Spleen (tissue), 11 donors: ENCODE measurements around the gene SV2B. TPM values are rescaled to one million over a fixed set of nuclear protein-coding genes. Genes with fewer than 3 reads are reported as not detected.

ENCODE experiments used
- DNase-seq: peaks from one replicate; pipeline ENCODE4 v3.0.0-alpha.2; 2020
- H3K27ac ChIP-seq, 8 donors: fragments of 200-600 bp; sonication (generic) in 7 of 8; 1 replicate in 4 of 8; 2 replicates in 4 of 8; pipeline versions ENCODE4 v1.5.0 to v1.8.0; 2016 to 2021; ENCODE audit warnings: inconsistent platforms in 4 of 8, mild to moderate bottlenecking in 4 of 8, moderate library complexity in 1 of 8
- H3K27me3 ChIP-seq, 7 donors: fragments of 200-600 bp; sonication (generic) in 6 of 7; replicated peaks in 1 of 7; 1 replicate in 4 of 7; 2 replicates in 3 of 7; pipeline versions ENCODE4 v1.5.0 to v1.8.0; 2016 to 2021; ENCODE audit warnings: inconsistent platforms in 3 of 7, mild to moderate bottlenecking in 1 of 7
- H3K36me3 ChIP-seq, 6 donors: fragments of 200-600 bp; sonication (generic) in 5 of 6; 1 replicate in 4 of 6; 2 replicates in 2 of 6; pipeline versions ENCODE4 v1.5.0 to v1.8.0; 2016 to 2021; ENCODE audit warnings: inconsistent platforms in 2 of 6
- H3K4me1 ChIP-seq, 6 donors: fragments of 200-600 bp; sonication (generic) in 5 of 6; 1 replicate in 3 of 6; 2 replicates in 3 of 6; pipeline versions ENCODE4 v1.5.0 to v1.8.0; 2016 to 2021; ENCODE audit warnings: inconsistent platforms in 3 of 6
- H3K4me3 ChIP-seq, 8 donors: fragments of 200-600 bp; sonication (generic) in 7 of 8; 1 replicate in 4 of 8; 2 replicates in 4 of 8; pipeline versions ENCODE4 v1.5.0 to v1.8.0; 2016 to 2021; ENCODE audit warnings: inconsistent platforms in 4 of 8, mild to moderate bottlenecking in 4 of 8, moderate library complexity in 2 of 8
- H3K9me3 ChIP-seq, 8 donors: fragments of 200-600 bp; sonication (generic) in 7 of 8; 1 replicate in 4 of 8; 2 replicates in 4 of 8; pipeline versions ENCODE4 v1.5.0 to v1.8.0; 2016 to 2021; ENCODE audit warnings: inconsistent platforms in 4 of 8
- POLR2A ChIP-seq, 3 donors: fragments of 450-650 bp; IDR thresholded peaks; one replicate each; pipeline ENCODE4 v1.5.1; 2017; ENCODE audit warnings: antibody characterized with exemption in 3 of 3, mild to moderate bottlenecking in 1 of 3
- POLR2AphosphoS5 ChIP-seq, 3 donors: sonication (generic); formaldehyde crosslinking; IDR thresholded peaks; one replicate each; pipeline ENCODE4 v1.5.1; 2017; ENCODE audit warnings: antibody characterized with exemption in 3 of 3
- WGBS, 5 donors: extraction: QIAGEN DNeasy Blood & Tissue Kit in 3 of 5; methylation state at CpG; one replicate each; pipeline versions ENCODE4 v1.1.5 to v1.1.7; 2013 to 2018; 5-methylcytosine and 5-hydroxymethylcytosine counted together
- intact Hi-C: fragments of 100-400 bp; cut with DNase I; formaldehyde crosslinking; loops from one replicate; pipeline ENCODE4 v1.15.0; 2023; ENCODE audit warnings: low total_unique reads
- polyA plus RNA-seq, 3 donors: library from polyadenylated mRNA; stranded (reverse); fragments of 200-250 nt; gene quantifications; one replicate each; pipeline ENCODE4 v1.2.1, GENCODE V29; 2013
- total RNA-seq, 7 donors: library from RNA; depleted of rRNA in 3 of 7; stranded (reverse); fragments of >200 nt in 3 of 7; fragmentation: NEBNext Ultra II Directional in 4 of 7; extraction: Animal tissue kit (Norgen Biotek cat#: 25700) in 4 of 7; gene quantifications; one replicate each; pipeline versions ENCODE4 v1.1.0 to v1.2.1, GENCODE V29; 2016 to 2021
- TF ChIP-seq, protein P1 (sequence below), 11 experiments: fragments of 200-600 bp in 7 of 11; fragments of 450-650 bp in 4 of 11; sonication (generic) in 4 of 11; IDR thresholded peaks in 8 of 11; conservative IDR thresholded peaks in 3 of 11; 1 replicate in 7 of 11; 2 replicates in 4 of 11; pipeline versions ENCODE4 v1.4.0 to v1.8.0; 2016 to 2021; ENCODE audit warnings: antibody characterized with exemption in 11 of 11, inconsistent platforms in 4 of 11, mild to moderate bottlenecking in 1 of 11
- donor health status: healthy with polysubstance abuse.
- donor health status: DM: no; HTN: no; CAD: no; lungs with moderate emphysema.
- donor health status: DM: no; HTN: no; CAD: no.
- donor health status: Bipolar disorder and iron deficiency.
- donor health status: healthy.
- donor health status: DM: no; HTN: no; CAD: no.
- donor health status: DM: yes; HTN: yes; CAD: no.

Gene SV2B
- total and polyA plus RNA-seq, 10 donors = 0.07 to 1.2 (median 0.48) TPM

- no peaks in the 10 kb centered on the region for H3K36me3 ChIP-seq
- H3K4me1 ChIP-seq = peaks cover 0 to 6% (median 0%) of the 10 kb centered on the region in 6 donors
- WGBS, 5 donors = 86 to 90% (median 87%) methylated on average over 4 of the region's 4 CpGs
- TF ChIP-seq POLR2A (IDR thresholded peaks at IDR 0.05) (no peak), POLR2AphosphoS5 (IDR thresholded peaks at IDR 0.05) (no peak)
- TF ChIP-seq, protein P1, sequence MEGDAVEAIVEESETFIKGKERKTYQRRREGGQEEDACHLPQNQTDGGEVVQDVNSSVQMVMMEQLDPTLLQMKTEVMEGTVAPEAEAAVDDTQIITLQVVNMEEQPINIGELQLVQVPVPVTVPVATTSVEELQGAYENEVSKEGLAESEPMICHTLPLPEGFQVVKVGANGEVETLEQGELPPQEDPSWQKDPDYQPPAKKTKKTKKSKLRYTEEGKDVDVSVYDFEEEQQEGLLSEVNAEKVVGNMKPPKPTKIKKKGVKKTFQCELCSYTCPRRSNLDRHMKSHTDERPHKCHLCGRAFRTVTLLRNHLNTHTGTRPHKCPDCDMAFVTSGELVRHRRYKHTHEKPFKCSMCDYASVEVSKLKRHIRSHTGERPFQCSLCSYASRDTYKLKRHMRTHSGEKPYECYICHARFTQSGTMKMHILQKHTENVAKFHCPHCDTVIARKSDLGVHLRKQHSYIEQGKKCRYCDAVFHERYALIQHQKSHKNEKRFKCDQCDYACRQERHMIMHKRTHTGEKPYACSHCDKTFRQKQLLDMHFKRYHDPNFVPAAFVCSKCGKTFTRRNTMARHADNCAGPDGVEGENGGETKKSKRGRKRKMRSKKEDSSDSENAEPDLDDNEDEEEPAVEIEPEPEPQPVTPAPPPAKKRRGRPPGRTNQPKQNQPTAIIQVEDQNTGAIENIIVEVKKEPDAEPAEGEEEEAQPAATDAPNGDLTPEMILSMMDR (IDR thresholded peaks at IDR 0.05 in 8 of 11, conservative IDR thresholded peaks at IDR 0.05 in 3 of 11) = no peak
- no peak overlapping the region for H3K27ac ChIP-seq
- no peaks in the 10 kb centered on the region for H3K9me3 ChIP-seq
- no peak overlapping the region for H3K4me3 ChIP-seq
- peaks cover 0 to 76% (median 0%) of the 10 kb centered on the region in 7 donors for H3K27me3 ChIP-seq
- intact Hi-C loops = no loop called here
- no peak for DNase-seq
Observed at GRCh38 chr15:91196127-91196526, 96.1 kb downstream of the SV2B start.

DNA sequence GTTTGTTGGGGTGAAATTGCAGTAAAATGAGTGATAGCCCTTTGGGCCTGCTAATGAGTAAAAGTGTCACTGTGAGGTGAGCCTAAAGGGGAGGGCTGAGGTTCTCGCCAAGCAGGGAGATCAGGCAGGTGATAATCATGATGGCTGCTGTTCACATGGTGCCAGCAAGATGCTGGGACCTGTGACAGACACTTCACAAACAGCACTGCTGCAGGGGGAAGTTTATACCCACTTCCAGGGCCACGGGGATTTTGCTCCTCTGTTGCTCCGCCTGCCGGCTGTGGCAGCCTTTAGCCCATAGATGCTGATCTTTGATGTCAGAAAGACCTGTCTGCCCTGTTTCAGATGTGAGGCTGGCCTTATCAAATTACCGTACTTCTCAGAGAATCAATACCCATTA lies 96.7 kb downstream of the SV2B start:
- TF ChIP-seq POLR2AphosphoS5 (IDR thresholded peaks at IDR 0.05) (no peak), POLR2A (IDR thresholded peaks at IDR 0.05) (no peak)
- TF ChIP-seq, protein P1 (IDR thresholded peaks at IDR 0.05 in 8 of 11, conservative IDR thresholded peaks at IDR 0.05 in 3 of 11) = no peak
- Histone ChIP-seq H3K27me3 (peaks cover 0 to 78% (median 0%) of the 10 kb centered on the region in 7 donors), H3K9me3 (no peaks in the 10 kb centered on the region), H3K27ac (no peak overlapping the region), H3K36me3 (no peaks in the 10 kb centered on the region), H3K4me1 (peaks cover 0 to 6% (median 0%) of the 10 kb centered on the region in 6 donors), H3K4me3 (no peak overlapping the region)
- WGBS, 5 donors = 66 to 87% (median 78%) methylated on average over 5 of the region's 5 CpGs
- DNase-seq = no peak
- intact Hi-C loops = no loop called here

- Histone ChIP-seq H3K27me3 (peaks cover 0 to 69% (median 0%) of the 10 kb centered on the region in 7 donors), H3K4me3 (no peak overlapping the region), H3K27ac (no peak overlapping the region), H3K36me3 (no peaks in the 10 kb centered on the region), H3K9me3 (no peaks in the 10 kb centered on the region), H3K4me1 (peaks cover 0 to 6% (median 0%) of the 10 kb centered on the region in 6 donors)
- no peak for DNase-seq
- intact Hi-C loops = no loop called here
- TF ChIP-seq POLR2AphosphoS5 (IDR thresholded peaks at IDR 0.05) = no peak
- no peak for TF ChIP-seq POLR2A (IDR thresholded peaks at IDR 0.05)
- TF ChIP-seq, protein P1 (IDR thresholded peaks at IDR 0.05 in 8 of 11, conservative IDR thresholded peaks at IDR 0.05 in 3 of 11) = no peak
- whole genome bisulfite sequencing, 5 donors = 77 to 94% (median 90%) methylated on average over 7 of the region's 7 CpGs
Observed at GRCh38 chr15:91199511-91199910, 99.5 kb downstream of the SV2B start.

DNA sequence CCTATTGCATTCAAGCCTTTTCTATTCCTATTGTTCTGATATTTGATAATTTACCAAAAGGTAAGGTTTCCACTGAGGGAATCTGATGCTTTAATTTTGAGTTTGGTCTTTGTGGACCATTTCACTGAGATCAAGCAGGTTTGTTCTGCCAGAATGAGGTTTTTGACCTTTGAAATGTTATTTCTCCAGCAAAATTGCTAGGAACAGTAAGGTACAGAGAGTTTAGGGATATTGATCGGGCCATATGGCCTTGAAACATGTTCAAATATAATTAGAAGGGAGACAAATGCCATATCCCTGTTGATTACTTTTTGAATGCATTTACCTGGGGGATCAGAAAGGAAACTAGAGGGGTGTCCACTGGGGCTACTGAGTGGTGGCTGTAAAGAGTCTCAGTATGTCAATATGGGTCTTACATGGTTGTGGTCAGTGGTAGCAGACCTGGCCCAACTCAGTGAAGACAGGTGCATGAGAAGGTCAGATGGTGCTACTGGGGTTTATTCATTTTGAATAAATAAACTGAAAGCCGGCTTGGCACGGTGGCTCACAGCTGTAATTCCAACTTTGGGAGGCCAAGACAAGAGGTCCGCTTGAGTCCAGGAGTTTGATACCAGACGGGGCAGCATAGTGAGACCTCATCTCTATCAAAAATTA lies 100.2 kb downstream of the SV2B start:
- TF ChIP-seq, protein P1 (IDR thresholded peaks at IDR 0.05 in 8 of 11, conservative IDR thresholded peaks at IDR 0.05 in 3 of 11) = no peak
- TF ChIP-seq POLR2AphosphoS5 (IDR thresholded peaks at IDR 0.05) (no peak), POLR2A (IDR thresholded peaks at IDR 0.05) (no peak)
- intact Hi-C loops = no loop called here
- Histone ChIP-seq H3K4me1 (peaks cover 0 to 6% (median 0%) of the 10 kb centered on the region in 6 donors), H3K9me3 (no peaks in the 10 kb centered on the region), H3K27me3 (peaks cover 0 to 69% (median 0%) of the 10 kb centered on the region in 7 donors), H3K4me3 (no peak overlapping the region), H3K36me3 (no peaks in the 10 kb centered on the region), H3K27ac (no peak overlapping the region)
- 85 to 95% (median 89%) methylated on average over 5 of the region's 5 CpGs for WGBS, 5 donors
- no peak for DNase-seq
